Neural progenitor cell (in vitro differentiated cells): ENCODE measurements around the gene KRTAP10-4. TPM values are rescaled to one million over a fixed set of nuclear protein-coding genes. Genes with fewer than 3 reads are reported as not detected.
"Not testable (repeated sequence)": the region's sequence is repeated elsewhere in the genome, so short reads cannot be mapped to it uniquely, and the experiment has no call there.

ENCODE experiments used
- DNase-seq: peaks from one replicate; pipeline ENCODE4 v3.0.0-alpha.2; 2016; ENCODE audit warnings: low spot score
- H2AFZ ChIP-seq: fragments of 200-600 bp; sonication (generic); replicated peaks from 2 replicates; pipeline ENCODE4 v1.6.1; 2016; ENCODE audit warnings: antibody characterized with exemption
- H3F3A ChIP-seq: fragments of 200-600 bp; sonication (generic); 2 replicates; pipeline ENCODE4 v1.6.1; 2016; ENCODE audit warnings: antibody characterized with exemption, low read depth
- H3K27ac ChIP-seq: fragments of 200-600 bp; sonication (generic); 2 replicates; pipeline ENCODE4 v1.5.1; 2016; ENCODE audit warnings: mild to moderate bottlenecking
- H3K27me3 ChIP-seq: fragments of 200-600 bp; sonication (generic); 2 replicates; pipeline ENCODE4 v1.6.1; 2016; ENCODE audit warnings: mild to moderate bottlenecking, moderate library complexity
- H3K36me3 ChIP-seq: fragments of 200-600 bp; sonication (generic); 2 replicates; pipeline ENCODE4 v1.5.1; 2016
- H3K4me1 ChIP-seq: fragments of 200-600 bp; sonication (generic); 2 replicates; pipeline ENCODE4 v1.6.1; 2016; ENCODE audit warnings: mixed run types
- H3K4me2 ChIP-seq: fragments of 200-600 bp; sonication (generic); 2 replicates; pipeline ENCODE4 v1.6.1; 2016
- H3K4me3 ChIP-seq: fragments of 200-600 bp; sonication (generic); 2 replicates; pipeline ENCODE4 v1.5.1; 2016
- H3K79me2 ChIP-seq: fragments of 200-600 bp; sonication (generic); 2 replicates; pipeline ENCODE4 v1.6.1; 2016; ENCODE audit warnings: low read depth
- H3K9ac ChIP-seq: fragments of 200-600 bp; sonication (generic); 2 replicates; pipeline ENCODE4 v1.6.1; 2016
- H3K9me3 ChIP-seq: fragments of 200-600 bp; sonication (generic); 2 replicates; pipeline ENCODE4 v1.5.1; 2016; ENCODE audit warnings: low read depth
- H4K20me1 ChIP-seq: fragments of 200-600 bp; sonication (generic); 2 replicates; pipeline ENCODE4 v1.6.1; 2016; ENCODE audit warnings: low read depth
- H3K27ac Mint-ChIP-seq: 3 replicates; pipeline ENCODE4 v1.8.0; 2021; ENCODE audit warnings: mixed read lengths
- H3K27me3 Mint-ChIP-seq: 2 replicates; pipeline ENCODE4 v1.8.0; 2022; ENCODE audit warnings: low read depth, mild to moderate bottlenecking, inconsistent platforms, moderate library complexity, mixed read lengths; ENCODE audit not compliant: insufficient read depth
- H3K36me3 Mint-ChIP-seq: 3 replicates; pipeline ENCODE4 v1.8.0; 2021; ENCODE audit warnings: mixed read lengths
- H3K4me1 Mint-ChIP-seq: 3 replicates; pipeline ENCODE4 v1.8.0; 2021; ENCODE audit warnings: mixed read lengths
- H3K4me3 Mint-ChIP-seq: 3 replicates; pipeline ENCODE4 v1.8.0; 2021; ENCODE audit warnings: mild to moderate bottlenecking, moderate library complexity, mixed read lengths
- H3K9me3 Mint-ChIP-seq: 3 replicates; pipeline ENCODE4 v1.8.0; 2020; ENCODE audit warnings: mixed read lengths
- CTCF ChIP-seq: fragments of 200-600 bp; sonication (generic); IDR thresholded peaks from 2 replicates; pipeline ENCODE4 v1.5.1; 2017; ENCODE audit warnings: antibody characterized with exemption, mild to moderate bottlenecking
- EZH2 ChIP-seq: fragments of 200-600 bp; sonication (generic); IDR thresholded peaks from 2 replicates; pipeline ENCODE4 v1.6.1; 2017; ENCODE audit warnings: antibody characterized with exemption, mild to moderate bottlenecking, moderate library complexity
- EZH2phosphoT487 ChIP-seq: fragments of 200-600 bp; sonication (generic); IDR thresholded peaks from 2 replicates; pipeline ENCODE4 v1.6.1; 2017; ENCODE audit warnings: antibody characterized with exemption
- total RNA-seq: library from RNA; depleted of rRNA; stranded (reverse); fragments of >200 nt; gene quantifications from 2 replicates; pipeline ENCODE4 v1.2.3, GENCODE V29; 2015; ENCODE audit warnings: low replicate concordance

Gene KRTAP10-4
- total RNA-seq, 1 donor from 2014 or later, result not detected

DNA sequence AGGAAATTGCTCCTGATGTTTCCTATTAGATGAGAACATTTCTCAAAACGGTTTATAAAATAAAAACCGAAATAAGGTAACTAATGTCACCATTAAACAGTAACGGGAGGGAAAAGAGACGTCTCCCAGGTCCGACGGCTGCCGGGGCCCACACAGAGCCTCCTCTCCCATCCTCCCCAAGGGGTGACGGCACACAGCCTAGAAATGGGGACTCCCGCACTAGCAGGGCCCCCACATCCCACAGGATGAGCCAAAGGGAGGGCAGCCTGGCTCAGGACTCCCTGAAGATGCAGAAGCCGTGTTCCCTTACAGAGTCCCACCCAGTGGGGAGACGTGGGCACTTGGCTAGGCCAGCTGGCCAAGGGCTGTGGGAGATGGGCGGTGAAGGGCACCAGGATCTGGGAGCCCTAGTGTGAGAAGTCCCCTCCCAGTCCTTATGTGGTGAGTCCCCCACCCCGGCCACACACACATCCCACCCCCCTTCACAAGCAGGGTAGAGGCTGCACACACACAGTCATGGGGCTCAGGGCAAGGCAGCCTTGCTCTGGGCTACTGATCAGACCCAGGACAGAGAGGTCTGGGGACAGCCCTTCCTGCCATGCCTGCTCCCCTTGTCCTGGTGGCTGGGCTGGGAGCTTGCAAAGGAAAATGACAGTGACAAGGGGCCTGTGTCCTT, 18.2 kb upstream of the KRTAP10-4 start:
- H3K4me1 Mint-ChIP-seq, result peaks cover 29% of the 10 kb centered on the region
- Histone ChIP-seq H3K27me3 (no peaks in the 10 kb centered on the region), H3K27ac (no peak overlapping the region), H3K9ac (no peak overlapping the region), H3F3A (no peaks in the 10 kb centered on the region), H3K36me3 (no peaks in the 10 kb centered on the region), H4K20me1 (no peaks in the 10 kb centered on the region), H3K79me2 (no peaks in the 10 kb centered on the region), H3K9me3 (no peaks in the 10 kb centered on the region), H3K4me2 (no peak overlapping the region), H2AFZ (no peak overlapping the region), H3K4me1 (peaks cover 6% of the 10 kb centered on the region), H3K4me3 (no peak overlapping the region)
- peak overlapping the region; percentile 2 for H3K27ac Mint-ChIP-seq
- DNase-seq, result no peak
- peaks cover 11% of the 10 kb centered on the region for H3K27me3 Mint-ChIP-seq
- H3K4me3 Mint-ChIP-seq, result no peak overlapping the region
- no peaks in the 10 kb centered on the region for H3K9me3 Mint-ChIP-seq
- TF ChIP-seq EZH2 (no peak), CTCF (no peak), EZH2phosphoT487 (no peak)
- no peaks in the 10 kb centered on the region for H3K36me3 Mint-ChIP-seq

DNA sequence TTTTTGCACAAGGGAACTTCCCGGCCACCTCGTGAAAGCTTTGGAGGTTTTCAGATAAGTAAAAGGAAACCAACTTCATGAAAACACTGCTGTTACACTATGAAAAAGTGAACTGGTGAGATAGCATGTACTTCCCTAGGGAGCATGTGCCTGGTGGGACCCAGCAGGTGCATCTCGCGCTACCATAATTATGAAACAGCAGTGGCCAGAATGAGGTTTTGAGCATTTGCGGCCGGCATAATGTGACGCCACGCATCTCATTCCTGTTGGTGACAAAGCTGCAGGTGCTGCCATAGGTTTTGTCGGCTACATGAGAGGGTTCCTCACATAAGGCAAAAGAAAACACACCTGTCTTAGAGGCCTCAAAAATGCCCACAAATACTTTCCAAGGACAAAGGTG, 16.6 kb upstream of the KRTAP10-4 start:
- Histone ChIP-seq H3K27ac (no peak overlapping the region), H3K27me3 (no peaks in the 10 kb centered on the region), H3K9me3 (no peaks in the 10 kb centered on the region), H3K36me3 (no peaks in the 10 kb centered on the region), H3K4me2 (no peak overlapping the region), H4K20me1 (no peaks in the 10 kb centered on the region), H3F3A (no peaks in the 10 kb centered on the region), H3K9ac (no peak overlapping the region), H3K4me1 (no peaks in the 10 kb centered on the region), H3K4me3 (no peak overlapping the region), H2AFZ (no peak overlapping the region), H3K79me2 (no peaks in the 10 kb centered on the region)
- peaks cover 17% of the 10 kb centered on the region for H3K4me1 Mint-ChIP-seq
- no peak for DNase-seq
- H3K9me3 Mint-ChIP-seq, result peaks cover 3% of the 10 kb centered on the region
- TF ChIP-seq CTCF (no peak), EZH2 (no peak), EZH2phosphoT487 (no peak)
- H3K4me3 Mint-ChIP-seq, result no peak overlapping the region
- H3K27me3 Mint-ChIP-seq, result peaks cover 7% of the 10 kb centered on the region
- H3K36me3 Mint-ChIP-seq, result no peaks in the 10 kb centered on the region
- peak overlapping the region; percentile 21 for H3K27ac Mint-ChIP-seq

DNA sequence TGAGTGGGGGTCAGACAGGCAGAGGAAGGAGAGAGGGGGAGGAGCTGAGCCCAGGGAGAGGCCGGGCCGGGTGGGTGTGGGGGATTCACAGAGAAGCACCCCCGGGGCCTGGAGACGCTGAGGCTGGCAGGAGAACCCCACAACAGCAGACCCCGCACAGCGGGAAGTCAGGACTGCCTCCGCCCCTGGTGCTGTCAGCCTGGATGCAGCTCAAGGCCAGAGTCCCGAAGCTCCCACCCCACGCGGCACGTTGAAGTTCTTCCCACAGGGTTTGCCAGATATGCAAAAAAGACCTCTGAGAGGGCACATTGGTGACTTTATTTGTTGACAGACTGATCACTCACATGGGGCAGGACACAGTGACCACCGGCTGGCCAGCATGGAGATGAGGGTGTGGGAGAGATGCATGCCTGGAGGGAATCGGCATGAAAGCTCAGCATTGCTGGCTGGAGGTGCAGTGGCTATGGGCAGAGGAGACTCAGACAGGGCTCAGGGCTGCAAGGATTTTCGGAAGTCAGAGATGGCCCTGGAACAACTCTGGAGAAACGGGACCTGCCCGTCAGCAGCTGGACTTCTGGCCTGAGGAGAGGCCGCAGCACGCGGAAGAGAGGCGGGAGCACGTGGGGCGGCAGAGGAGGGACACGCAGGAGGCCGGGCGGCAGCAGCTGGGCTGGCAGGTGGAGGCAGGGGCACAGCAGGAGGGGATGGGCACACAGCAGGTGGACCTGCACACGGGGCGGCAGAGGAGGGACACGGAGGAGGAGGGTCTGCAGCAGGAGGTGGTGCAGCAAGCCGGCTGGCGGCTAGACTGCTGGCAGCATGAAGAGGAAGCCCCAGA, 15.8 kb upstream of the KRTAP10-4 start:
- Mint-ChIP-seq H3K27me3 (peaks cover 7% of the 10 kb centered on the region), H3K9me3 (peaks cover 4% of the 10 kb centered on the region)

GRCh38 chr21:44558329-44558675, 15.2 kb upstream of the KRTAP10-4 start:
- not testable (repeated sequence) for H3K79me2 ChIP-seq, H2AFZ ChIP-seq, H3K27me3 Mint-ChIP-seq, H3K36me3 Mint-ChIP-seq, H4K20me1 ChIP-seq, H3K27ac Mint-ChIP-seq, H3K4me1 ChIP-seq, H3K9me3 ChIP-seq, H3K4me2 ChIP-seq, H3F3A ChIP-seq, H3K4me3 ChIP-seq, H3K27me3 ChIP-seq, DNase-seq, H3K4me3 Mint-ChIP-seq, H3K9me3 Mint-ChIP-seq, H3K36me3 ChIP-seq, H3K9ac ChIP-seq, H3K27ac ChIP-seq
- H3K4me1 Mint-ChIP-seq, result peaks cover 11% of the 10 kb centered on the region

More for the DNA sequence above, 15.8 kb upstream of the KRTAP10-4 start:
- H3K4me3 Mint-ChIP-seq, result no peak overlapping the region
- no peak for DNase-seq
- Histone ChIP-seq H2AFZ (no peak overlapping the region), H3K79me2 (no peaks in the 10 kb centered on the region), H3K9ac (no peak overlapping the region), H3K36me3 (no peaks in the 10 kb centered on the region), H4K20me1 (no peaks in the 10 kb centered on the region), H3F3A (no peaks in the 10 kb centered on the region), H3K4me3 (no peak overlapping the region), H3K9me3 (no peaks in the 10 kb centered on the region), H3K4me2 (no peak overlapping the region), H3K4me1 (no peaks in the 10 kb centered on the region), H3K27ac (no peak overlapping the region), H3K27me3 (no peaks in the 10 kb centered on the region)
- TF ChIP-seq EZH2 (no peak), EZH2phosphoT487 (no peak), CTCF (no peak)
- H3K4me1 Mint-ChIP-seq, result peaks cover 13% of the 10 kb centered on the region
- no peaks in the 10 kb centered on the region for H3K36me3 Mint-ChIP-seq
- no peak overlapping the region for H3K27ac Mint-ChIP-seq
